Measurements from ENCODE around the gene TM9SF3. TPM values are rescaled to one million over a fixed set of nuclear protein-coding genes. Genes with fewer than 3 reads are reported as not detected.

Gene TM9SF3
- total RNA-seq, 4 donors from 2014 or later, result 77.0 to 129 (median 94.4) TPM

GRCh38 chr10:96538683-96539082, 48.1 kb downstream of the TM9SF3 start:
- TF ChIP-seq CTCF (IDR thresholded peaks at IDR 0.05; ENCODE audit: low read depth), result no peak

GRCh38 chr10:96536129-96536528, 50.7 kb downstream of the TM9SF3 start:
- no peak for TF ChIP-seq CTCF (IDR thresholded peaks at IDR 0.05; ENCODE audit: low read depth)

GRCh38 chr10:96532523-96532922, 54.3 kb downstream of the TM9SF3 start:
- TF ChIP-seq CTCF (IDR thresholded peaks at IDR 0.05; ENCODE audit: low read depth), result no peak

- no peak for TF ChIP-seq CTCF (IDR thresholded peaks at IDR 0.05; ENCODE audit: low read depth)
These were observed 57.1 kb downstream of the TM9SF3 start for GRCh38 chr10:96529634-96530279.

- no peak for TF ChIP-seq CTCF (IDR thresholded peaks at IDR 0.05; ENCODE audit: low read depth)
These were observed 62.1 kb downstream of the TM9SF3 start for GRCh38 chr10:96524741-96525140.

- TF ChIP-seq CTCF (IDR thresholded peaks at IDR 0.05; ENCODE audit: low read depth), result no peak
These were observed 69.5 kb downstream of the TM9SF3 start for GRCh38 chr10:96517284-96517683.

GRCh38 chr10:96516337-96516736, 70.5 kb downstream of the TM9SF3 start:
- TF ChIP-seq CTCF (IDR thresholded peaks at IDR 0.05; ENCODE audit: low read depth), result no peak

Data from subcutaneous adipose tissue (tissue), 4 donors.